GM10847 (cell line): ENCODE results near the gene MARCHF2.

Experiments used
- POLR2A ChIP-seq: IDR thresholded peaks from 2 replicates; pipeline ENCODE4 v1.6.1; 2011; ENCODE audit not compliant: insufficient read length; ENCODE audit errors: extremely low read depth

Gene MARCHF2

GRCh38 chr19:8444677-8445487, 31.8 kb downstream of the MARCHF2 start, which contains the start of gene HNRNPM:
HNRNPM (plus strand) TSS chr19:8444975; CDS start chr19:8444999, 24 bp downstream.
- peak; percentile 91 for TF ChIP-seq POLR2A

GRCh38 chr19:8445488-8446001, 32.4 kb downstream of the MARCHF2 start:
- TF ChIP-seq POLR2A = no peak

GRCh38 chr19:8446061-8446709, 33.1 kb downstream of the MARCHF2 start:
- TF ChIP-seq POLR2A = no peak

GRCh38 chr19:8449830-8450229, 36.7 kb downstream of the MARCHF2 start:
- TF ChIP-seq POLR2A = no peak

- TF ChIP-seq POLR2A = no peak
These were observed 38.3 kb downstream of the MARCHF2 start for GRCh38 chr19:8451377-8451776.

GRCh38 chr19:8451885-8452284, 38.8 kb downstream of the MARCHF2 start:
- TF ChIP-seq POLR2A = no peak

- no peak for TF ChIP-seq POLR2A
These were observed 39.5 kb downstream of the MARCHF2 start for GRCh38 chr19:8452446-8453123.

- TF ChIP-seq POLR2A = no peak
These were observed 40.5 kb downstream of the MARCHF2 start for GRCh38 chr19:8453616-8454015.

- TF ChIP-seq POLR2A = no peak
These were observed 41.1 kb downstream of the MARCHF2 start for GRCh38 chr19:8454218-8454617.

- TF ChIP-seq POLR2A = no peak
These were observed 41.9 kb downstream of the MARCHF2 start for GRCh38 chr19:8455018-8455417.

GRCh38 chr19:8456064-8456463, 43.0 kb downstream of the MARCHF2 start:
- no peak for TF ChIP-seq POLR2A

GRCh38 chr19:8457209-8457608, 44.1 kb downstream of the MARCHF2 start:
- TF ChIP-seq POLR2A = no peak

- no peak for TF ChIP-seq POLR2A
These were observed 44.7 kb downstream of the MARCHF2 start for GRCh38 chr19:8457827-8458226.

GRCh38 chr19:8458380-8458779, 45.3 kb downstream of the MARCHF2 start:
- TF ChIP-seq POLR2A = no peak

GRCh38 chr19:8459095-8459494, 46.0 kb downstream of the MARCHF2 start:
- no peak for TF ChIP-seq POLR2A
